Mammary epithelial cell (primary cell): ENCODE results near the gene APCDD1L.

Experiments used
- EZH2 ChIP-seq: IDR thresholded peaks from 2 replicates; pipeline ENCODE4 v1.6.1; 2012; ENCODE audit warnings: low read length, inconsistent platforms, borderline replicate concordance
- TF ChIP-seq, protein P1 (sequence below), 2 donors: IDR thresholded peaks in 1 of 2; conservative IDR thresholded peaks in 1 of 2; 2 replicates each; pipeline ENCODE4 v1.5.1; 2011 to 2012; ENCODE audit warnings: inconsistent platforms in 2 of 2, low read length in 2 of 2, mild to moderate bottlenecking in 2 of 2, control low read depth in 1 of 2, low read depth in 1 of 2; ENCODE audit not compliant: insufficient read depth in 1 of 2; ENCODE audit errors: extremely low read depth in 1 of 2

DNA sequence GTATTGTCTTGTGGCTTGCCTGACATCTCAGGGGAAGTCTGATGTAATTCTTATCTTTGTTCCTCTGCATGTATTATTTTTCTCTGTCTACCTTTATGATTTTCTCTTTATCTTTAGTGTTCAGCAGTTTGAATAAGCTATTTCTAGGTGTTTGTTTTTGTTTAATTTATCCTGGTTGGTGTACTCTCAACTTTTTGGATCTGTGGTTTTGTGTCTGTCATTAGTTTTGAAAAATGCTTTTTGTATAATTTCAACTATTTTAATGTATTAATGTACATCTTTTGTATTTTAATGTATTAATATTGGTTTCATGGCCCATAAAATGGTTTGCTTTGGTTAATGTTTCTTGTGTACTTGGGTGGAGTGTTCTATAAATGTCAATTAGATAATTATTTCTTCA, 15.9 kb upstream of the APCDD1L start:
- TF ChIP-seq, protein P1, sequence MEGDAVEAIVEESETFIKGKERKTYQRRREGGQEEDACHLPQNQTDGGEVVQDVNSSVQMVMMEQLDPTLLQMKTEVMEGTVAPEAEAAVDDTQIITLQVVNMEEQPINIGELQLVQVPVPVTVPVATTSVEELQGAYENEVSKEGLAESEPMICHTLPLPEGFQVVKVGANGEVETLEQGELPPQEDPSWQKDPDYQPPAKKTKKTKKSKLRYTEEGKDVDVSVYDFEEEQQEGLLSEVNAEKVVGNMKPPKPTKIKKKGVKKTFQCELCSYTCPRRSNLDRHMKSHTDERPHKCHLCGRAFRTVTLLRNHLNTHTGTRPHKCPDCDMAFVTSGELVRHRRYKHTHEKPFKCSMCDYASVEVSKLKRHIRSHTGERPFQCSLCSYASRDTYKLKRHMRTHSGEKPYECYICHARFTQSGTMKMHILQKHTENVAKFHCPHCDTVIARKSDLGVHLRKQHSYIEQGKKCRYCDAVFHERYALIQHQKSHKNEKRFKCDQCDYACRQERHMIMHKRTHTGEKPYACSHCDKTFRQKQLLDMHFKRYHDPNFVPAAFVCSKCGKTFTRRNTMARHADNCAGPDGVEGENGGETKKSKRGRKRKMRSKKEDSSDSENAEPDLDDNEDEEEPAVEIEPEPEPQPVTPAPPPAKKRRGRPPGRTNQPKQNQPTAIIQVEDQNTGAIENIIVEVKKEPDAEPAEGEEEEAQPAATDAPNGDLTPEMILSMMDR (conservative IDR thresholded peaks at IDR 0.05 in 1 of 2, IDR thresholded peaks at IDR 0.05 in 1 of 2; ENCODE audit: extremely low read depth in 1 of 2, insufficient read depth in 1 of 2, low read depth in 1 of 2, low read length in 2 of 2): no peak
- TF ChIP-seq EZH2: no peak
